CD4-positive, alpha-beta T cell treated with Interleukin-17A for 1 hour (primary cell): Measurements from ENCODE around the gene SAMD3.
"Not testable (repeated sequence)": the region's sequence is repeated elsewhere in the genome, so short reads cannot be mapped to it uniquely, and the experiment has no call there.

Source experiments
- DNase-seq: peaks from one replicate; pipeline ENCODE4 v3.0.0-alpha.2; 2020

The SAMD3 gene

GRCh38 chr6:130127195-130127594 lies 95.6 kb downstream of the SAMD3 start:
- DNase-seq, result no peak

GRCh38 chr6:130122243-130122642 lies 100.5 kb downstream of the SAMD3 start:
- no peak for DNase-seq

GRCh38 chr6:130120731-130121130 lies 102.0 kb downstream of the SAMD3 start:
- DNase-seq, result no peak

- no peak for DNase-seq
Measured at GRCh38 chr6:130119211-130119610, 103.5 kb downstream of the SAMD3 start.

GRCh38 chr6:130118236-130118635 lies 104.5 kb downstream of the SAMD3 start:
- no peak for DNase-seq

GRCh38 chr6:130117187-130117701 lies 105.5 kb downstream of the SAMD3 start:
- DNase-seq, result not testable (repeated sequence)

- DNase-seq, result no peak
Measured at GRCh38 chr6:130116273-130116672, 106.5 kb downstream of the SAMD3 start.

GRCh38 chr6:130115036-130115435 lies 107.7 kb downstream of the SAMD3 start:
- DNase-seq, result no peak

GRCh38 chr6:130113201-130113710 lies 109.5 kb downstream of the SAMD3 start:
- DNase-seq, result no peak

- DNase-seq, result no peak
Measured at GRCh38 chr6:130111031-130111430, 111.7 kb downstream of the SAMD3 start.

- no peak for DNase-seq
Measured at GRCh38 chr6:130107710-130108109, 115.0 kb downstream of the SAMD3 start.

GRCh38 chr6:130105996-130106704 lies 116.6 kb downstream of the SAMD3 start:
- no peak for DNase-seq

- DNase-seq, result no peak
Measured at GRCh38 chr6:130099119-130099518, 123.6 kb downstream of the SAMD3 start.

GRCh38 chr6:130098317-130098716 lies 124.4 kb downstream of the SAMD3 start:
- DNase-seq, result no peak
